GM21619 (cell line): ENCODE results near the gene ZNF407.

ENCODE experiments used
- ATAC-seq: cut with Tn5 transposase; IDR thresholded peaks from one replicate; pipeline ENCODE4 v1.9.1; 2021; ENCODE audit not compliant: unreplicated experiment

Gene ZNF407

GRCh38 chr18:74626049-74626874 is 28.6 kb downstream of the ZNF407 start:
- no peak for ATAC-seq

- no peak for ATAC-seq
Observed at GRCh38 chr18:74630804-74631203, 33.1 kb downstream of the ZNF407 start.

DNA sequence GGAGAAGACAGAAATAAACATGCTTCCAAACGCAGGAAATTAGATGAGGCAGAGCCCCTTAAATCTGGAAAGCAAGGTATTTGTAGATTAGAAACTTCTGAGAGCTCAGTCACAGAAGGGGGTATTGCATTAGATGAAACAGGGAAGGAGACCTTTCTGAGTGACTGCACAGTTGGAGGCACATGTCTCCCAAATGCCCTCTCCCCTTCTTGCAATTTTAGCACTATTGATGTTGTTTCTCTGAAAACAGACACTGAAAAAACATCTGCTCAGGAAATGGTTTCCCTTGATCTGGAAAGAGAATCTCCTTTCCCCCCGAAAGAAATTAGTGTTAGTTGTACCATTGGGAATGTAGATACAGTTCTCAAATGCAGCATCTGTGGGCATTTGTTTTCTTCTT is 33.5 kb downstream of the ZNF407 start:
- ATAC-seq, result no peak

DNA sequence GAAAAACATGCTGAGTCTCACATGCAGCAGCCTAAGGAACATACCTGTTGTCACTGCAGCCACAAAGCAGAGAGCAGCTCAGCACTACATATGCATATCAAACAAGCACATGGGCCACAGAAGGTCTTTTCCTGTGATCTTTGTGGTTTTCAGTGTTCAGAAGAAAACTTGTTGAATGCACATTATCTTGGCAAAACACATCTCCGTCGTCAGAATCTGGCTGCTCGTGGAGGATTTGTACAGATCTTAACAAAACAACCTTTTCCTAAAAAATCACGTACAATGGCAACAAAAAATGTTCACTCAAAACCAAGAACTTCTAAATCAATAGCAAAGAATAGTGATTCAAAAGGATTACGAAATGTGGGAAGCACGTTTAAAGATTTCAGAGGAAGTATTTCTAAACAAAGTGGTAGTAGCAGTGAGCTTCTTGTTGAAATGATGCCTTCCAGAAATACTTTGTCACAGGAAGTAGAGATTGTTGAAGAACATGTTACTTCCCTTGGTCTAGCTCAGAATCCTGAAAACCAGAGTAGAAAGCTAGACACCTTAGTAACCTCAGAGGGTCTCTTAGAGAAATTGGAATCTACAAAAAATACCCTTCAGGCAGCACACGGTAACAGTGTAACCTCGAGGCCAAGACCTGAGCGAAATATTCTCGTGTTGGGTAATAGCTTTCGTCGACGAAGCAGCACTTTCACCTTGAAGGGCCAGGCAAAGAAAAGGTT is 34.1 kb downstream of the ZNF407 start:
- no peak for ATAC-seq

- no peak for ATAC-seq
Observed at GRCh38 chr18:74632351-74632679, 34.6 kb downstream of the ZNF407 start.

GRCh38 chr18:74632856-74633255 is 35.2 kb downstream of the ZNF407 start:
- ATAC-seq, result no peak

DNA sequence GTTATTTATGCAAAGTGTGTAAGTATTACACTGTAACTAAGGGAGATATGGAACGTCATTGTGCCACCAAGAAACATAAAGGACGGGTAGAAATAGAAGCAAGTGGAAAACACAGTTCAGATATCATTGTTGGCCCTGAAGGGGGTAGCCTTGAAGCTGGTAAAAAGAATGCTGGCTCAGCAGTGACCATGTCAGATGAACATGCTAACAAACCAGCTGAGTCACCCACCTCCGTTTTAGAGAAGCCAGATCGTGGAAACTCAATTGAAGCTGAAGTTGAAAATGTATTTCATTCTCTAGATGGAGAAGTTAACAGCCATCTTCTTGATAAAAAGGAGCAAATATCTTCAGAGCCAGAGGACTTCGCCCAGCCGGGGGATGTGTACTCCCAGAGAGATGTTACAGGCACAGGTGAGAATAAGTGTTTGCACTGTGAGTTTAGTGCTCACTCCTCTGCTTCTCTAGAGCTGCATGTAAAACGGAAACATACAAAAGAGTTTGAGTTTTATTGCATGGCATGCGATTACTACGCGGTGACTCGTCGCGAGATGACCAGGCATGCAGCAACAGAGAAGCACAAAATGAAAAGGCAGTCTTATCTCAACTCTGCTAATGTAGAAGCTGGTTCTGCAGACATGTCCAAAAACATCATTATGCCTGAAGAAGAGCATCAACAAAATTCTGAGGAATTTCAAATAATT is 36.1 kb downstream of the ZNF407 start:
- ATAC-seq, result no peak

DNA sequence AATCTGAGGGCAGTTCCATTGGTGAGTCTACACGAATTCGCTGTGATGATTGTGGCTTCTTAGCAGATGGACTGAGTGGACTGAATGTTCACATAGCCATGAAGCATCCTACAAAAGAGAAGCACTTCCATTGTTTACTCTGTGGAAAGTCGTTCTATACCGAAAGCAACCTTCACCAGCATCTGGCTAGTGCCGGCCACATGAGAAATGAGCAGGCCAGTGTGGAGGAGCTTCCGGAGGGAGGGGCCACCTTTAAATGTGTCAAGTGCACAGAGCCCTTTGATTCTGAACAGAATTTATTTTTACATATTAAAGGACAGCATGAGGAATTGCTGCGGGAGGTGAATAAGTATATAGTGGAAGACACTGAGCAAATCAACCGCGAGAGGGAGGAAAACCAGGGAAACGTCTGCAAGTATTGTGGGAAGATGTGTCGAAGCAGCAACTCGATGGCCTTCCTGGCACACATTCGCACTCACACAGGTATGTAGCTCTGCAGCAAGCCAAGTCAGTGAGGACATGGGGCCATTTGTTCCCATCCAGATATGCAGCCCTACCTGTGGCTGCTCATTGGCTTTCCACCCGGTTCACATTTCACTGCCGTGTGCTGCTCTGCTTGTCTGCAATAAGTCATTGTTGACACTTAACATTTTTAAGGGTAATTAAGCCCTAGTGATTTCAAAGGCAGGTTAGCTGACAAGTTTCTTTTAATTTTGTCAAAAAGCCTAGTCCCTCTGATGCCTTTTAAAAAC is 37.7 kb downstream of the ZNF407 start:
- no peak for ATAC-seq

GRCh38 chr18:74637070-74637469 is 39.4 kb downstream of the ZNF407 start:
- ATAC-seq, result no peak

GRCh38 chr18:74638210-74638609 is 40.5 kb downstream of the ZNF407 start:
- ATAC-seq, result no peak

DNA sequence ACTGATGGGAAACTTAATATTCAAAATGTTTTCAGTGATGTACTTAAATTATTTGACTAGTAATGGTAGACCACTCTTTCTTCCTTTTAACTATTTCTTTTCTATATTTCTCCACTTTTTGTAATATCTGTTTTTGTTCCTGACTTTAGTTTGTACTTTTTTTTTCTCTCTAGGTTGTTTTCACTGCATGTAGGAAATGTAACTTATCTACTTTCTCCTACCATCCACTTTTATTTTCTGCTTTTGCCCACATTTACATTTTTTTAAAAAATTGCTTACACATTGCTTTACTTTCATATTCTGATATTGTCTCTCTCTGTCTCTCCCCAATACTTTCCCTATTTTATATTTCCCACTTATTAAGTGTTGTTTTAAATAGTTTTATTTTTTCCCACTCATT is 47.0 kb downstream of the ZNF407 start:
- no peak for ATAC-seq

DNA sequence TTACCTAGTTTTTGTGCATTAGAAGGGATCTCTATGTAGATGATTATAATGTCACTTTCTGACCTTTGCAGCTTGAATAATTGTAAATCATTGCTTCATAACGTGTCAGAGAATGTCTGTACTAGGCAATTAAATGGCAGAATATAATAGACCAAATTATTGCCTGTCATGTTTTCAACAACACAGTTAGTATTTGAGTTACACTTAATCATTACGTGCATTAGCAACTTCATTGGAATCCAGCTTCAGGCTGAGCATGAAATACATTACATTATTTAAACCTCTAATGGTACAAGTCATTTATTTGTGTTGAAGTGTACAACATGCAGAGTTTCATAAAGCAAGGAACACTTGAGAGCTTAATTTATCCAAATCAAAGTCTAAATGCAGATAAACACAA is 48.0 kb downstream of the ZNF407 start:
- ATAC-seq, result no peak

DNA sequence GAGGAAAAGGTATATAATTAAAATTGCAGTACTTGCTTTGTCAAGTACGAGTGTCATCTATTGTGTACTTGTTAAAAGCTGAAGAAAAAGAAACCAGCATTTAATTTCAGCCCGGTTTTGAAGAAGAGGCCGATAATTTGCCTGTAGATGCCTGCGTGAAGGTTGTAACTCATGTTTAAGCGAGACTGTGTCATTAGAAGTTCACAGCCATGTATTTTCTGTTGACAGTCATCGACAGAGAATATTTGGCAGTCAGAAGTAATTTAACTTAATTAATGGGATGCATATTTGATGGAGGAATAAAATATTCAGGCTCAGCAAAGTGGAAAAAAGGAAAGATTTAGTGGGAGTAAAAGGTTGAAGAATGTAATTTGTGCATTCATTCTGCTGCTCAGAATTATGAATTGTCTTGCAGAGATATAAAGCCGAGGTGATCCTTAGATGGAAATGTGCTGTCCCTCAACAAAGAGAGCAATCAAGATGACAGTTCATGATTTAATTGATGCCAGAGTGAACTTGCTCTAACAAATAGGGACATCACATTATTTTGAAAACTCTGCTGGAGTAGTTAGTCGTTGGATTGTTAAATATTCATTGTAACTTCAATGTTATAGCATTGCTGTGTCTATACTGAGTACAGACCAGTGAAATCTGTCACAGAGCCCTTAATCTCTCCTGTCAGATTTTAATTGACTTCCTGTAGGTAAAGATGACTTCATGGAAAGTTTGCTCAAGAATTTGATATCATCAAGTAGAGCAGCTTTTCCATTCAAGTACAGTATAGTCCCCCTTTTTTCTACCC is 53.9 kb downstream of the ZNF407 start:
- ATAC-seq, result no peak

- ATAC-seq, result peak; percentile 47
Observed at GRCh38 chr18:74652392-74652988, 54.8 kb downstream of the ZNF407 start.

GRCh38 chr18:74654638-74655037 is 57.0 kb downstream of the ZNF407 start:
- no peak for ATAC-seq

DNA sequence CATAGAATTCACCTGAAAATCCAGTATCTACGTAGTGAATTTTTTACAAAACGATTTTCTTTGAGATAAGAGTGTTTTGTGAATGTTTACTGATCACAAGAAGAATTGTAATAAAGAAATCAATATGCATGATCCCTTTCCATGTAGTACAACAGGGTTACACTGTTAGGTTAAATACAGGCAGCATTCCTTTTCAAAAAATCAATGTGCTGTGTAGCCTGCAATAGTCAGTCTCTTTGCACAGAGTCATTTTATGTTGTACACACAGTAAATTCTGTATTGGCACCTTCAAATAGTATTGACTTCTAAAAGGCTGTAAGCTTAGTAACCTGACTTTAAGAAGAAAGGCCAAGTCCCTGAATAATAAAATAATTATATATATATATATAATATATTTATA is 63.3 kb downstream of the ZNF407 start:
- ATAC-seq, result no peak

DNA sequence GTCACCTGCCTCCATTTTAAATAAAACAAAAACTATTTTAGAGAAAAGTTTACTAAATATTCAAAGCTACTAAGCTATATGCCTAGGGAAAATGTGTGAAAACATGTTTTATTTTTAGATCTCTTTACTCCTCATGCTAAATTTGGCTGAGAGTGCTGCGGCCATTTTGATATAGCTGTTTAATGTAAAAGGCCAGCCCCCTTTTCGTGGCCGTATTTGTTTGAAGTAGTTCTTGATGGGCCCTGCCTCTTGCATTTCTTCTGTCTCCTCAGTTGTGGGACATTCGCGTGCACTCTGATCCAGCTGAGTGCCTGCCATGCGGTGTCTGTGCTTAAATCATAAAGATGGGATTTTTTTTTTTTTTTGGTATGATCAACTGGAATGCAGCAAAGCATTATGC is 64.0 kb downstream of the ZNF407 start:
- ATAC-seq, result no peak

DNA sequence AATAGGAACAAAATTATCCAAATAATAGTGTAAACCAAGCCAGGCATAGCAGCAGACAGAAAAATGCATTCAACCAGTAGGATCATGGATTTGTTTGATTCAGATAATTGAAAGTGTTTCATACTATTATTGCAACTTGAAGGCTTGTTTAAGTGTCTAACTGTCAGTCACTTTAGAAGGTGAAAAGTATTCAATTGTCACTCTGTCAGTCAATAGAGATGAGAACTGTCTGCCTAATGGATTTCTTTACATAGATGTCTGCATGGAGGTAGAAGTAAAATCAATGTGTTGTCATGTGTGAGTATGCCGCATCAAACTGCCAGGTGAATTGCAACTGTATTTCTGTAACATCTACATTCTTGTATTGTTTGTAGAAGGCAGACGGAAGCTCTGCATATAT is 65.0 kb downstream of the ZNF407 start:
- ATAC-seq, result no peak

GRCh38 chr18:74665346-74665745 is 67.7 kb downstream of the ZNF407 start:
- ATAC-seq, result no peak

DNA sequence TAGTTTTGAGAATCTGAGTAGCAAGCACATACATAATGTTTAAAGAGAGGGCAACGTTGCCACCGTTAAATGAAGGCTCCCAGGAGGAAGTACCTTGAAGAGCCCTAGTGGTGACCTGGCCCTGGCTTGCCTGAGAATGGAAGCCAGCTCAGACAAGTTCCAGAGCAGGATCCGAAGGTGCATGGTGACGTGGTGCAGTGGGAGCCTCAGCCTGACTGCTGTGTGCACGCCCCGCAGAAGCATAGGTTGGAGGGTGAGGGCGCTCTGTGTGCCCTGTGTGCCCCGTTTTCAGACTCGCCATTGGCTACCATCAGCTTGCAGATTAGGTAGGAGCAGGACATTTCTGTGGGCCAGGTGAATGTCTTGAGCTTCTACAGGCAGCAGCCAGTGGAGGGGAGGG is 68.2 kb downstream of the ZNF407 start:
- ATAC-seq, result no peak
